Measurements from ENCODE around the gene ZNF598. TPM values are rescaled to one million over a fixed set of nuclear protein-coding genes. Genes with fewer than 3 reads are reported as not detected.

Gene ZNF598
- total and polyA plus RNA-seq, 2 of the 13 experiments (the other 11 are each of a cell fraction or from before 2014, with no cell fraction given), result 13.5 to 14.2 TPM

GRCh38 chr16:2009791-2010510 is at the start of gene ZNF598 (continued):
- TF ChIP-seq ZBTB34 (CRISPR knock-in tag; IDR thresholded peaks at IDR 0.05) (no peak), ZFP1 (CRISPR knock-in tag; IDR thresholded peaks at IDR 0.05) (no peak), GATAD2A (CRISPR knock-in tag; IDR thresholded peaks at IDR 0.05) (peak; percentile 46; the same call in 1 of the 2 replicates), ZMAT3 (CRISPR knock-in tag; conservative IDR thresholded peaks at IDR 0.05) (0 out of 2 replicates have a peak, but pooled peaks have one; percentile 35), ZNF10 (CRISPR knock-in tag; IDR thresholded peaks at IDR 0.05; ENCODE audit: borderline replicate concordance, low read depth) (no peak), ZNF589 (CRISPR knock-in tag; conservative IDR thresholded peaks at IDR 0.05) (peak; percentile 79; the same call in 1 of the 2 replicates), ZGPAT (CRISPR knock-in tag; IDR thresholded peaks at IDR 0.05) (peak; percentile 84), FOXA1 (IDR thresholded peaks at IDR 0.05) (no peak), FOXA1 (CRISPR knock-in tag; IDR thresholded peaks at IDR 0.05) (no peak), SP4 (CRISPR knock-in tag; IDR thresholded peaks at IDR 0.05) (peak; percentile 68; the same call in 1 of the 2 replicates), YEATS2 (CRISPR knock-in tag; IDR thresholded peaks at IDR 0.05; ENCODE audit: borderline replicate concordance) (peak; percentile 83), ZBTB21 (CRISPR knock-in tag; IDR thresholded peaks at IDR 0.05) (no peak), FOXK1 (CRISPR knock-in tag; IDR thresholded peaks at IDR 0.05; ENCODE audit: borderline replicate concordance, low read depth) (peak; percentile 11; the same call in 1 of the 2 replicates), ZNF788 (CRISPR knock-in tag; IDR thresholded peaks at IDR 0.05; ENCODE audit: borderline replicate concordance) (no peak; the same call in 1 of the 2 replicates), ZNF841 (CRISPR knock-in tag; IDR thresholded peaks at IDR 0.05; ENCODE audit: borderline replicate concordance) (no peak; the same call in 1 of the 2 replicates), SP5 (CRISPR knock-in tag; IDR thresholded peaks at IDR 0.05; ENCODE audit: borderline replicate concordance, low read depth) (peak; percentile 34; the same call in 1 of the 2 replicates)
- TF ChIP-seq, protein P1, sequence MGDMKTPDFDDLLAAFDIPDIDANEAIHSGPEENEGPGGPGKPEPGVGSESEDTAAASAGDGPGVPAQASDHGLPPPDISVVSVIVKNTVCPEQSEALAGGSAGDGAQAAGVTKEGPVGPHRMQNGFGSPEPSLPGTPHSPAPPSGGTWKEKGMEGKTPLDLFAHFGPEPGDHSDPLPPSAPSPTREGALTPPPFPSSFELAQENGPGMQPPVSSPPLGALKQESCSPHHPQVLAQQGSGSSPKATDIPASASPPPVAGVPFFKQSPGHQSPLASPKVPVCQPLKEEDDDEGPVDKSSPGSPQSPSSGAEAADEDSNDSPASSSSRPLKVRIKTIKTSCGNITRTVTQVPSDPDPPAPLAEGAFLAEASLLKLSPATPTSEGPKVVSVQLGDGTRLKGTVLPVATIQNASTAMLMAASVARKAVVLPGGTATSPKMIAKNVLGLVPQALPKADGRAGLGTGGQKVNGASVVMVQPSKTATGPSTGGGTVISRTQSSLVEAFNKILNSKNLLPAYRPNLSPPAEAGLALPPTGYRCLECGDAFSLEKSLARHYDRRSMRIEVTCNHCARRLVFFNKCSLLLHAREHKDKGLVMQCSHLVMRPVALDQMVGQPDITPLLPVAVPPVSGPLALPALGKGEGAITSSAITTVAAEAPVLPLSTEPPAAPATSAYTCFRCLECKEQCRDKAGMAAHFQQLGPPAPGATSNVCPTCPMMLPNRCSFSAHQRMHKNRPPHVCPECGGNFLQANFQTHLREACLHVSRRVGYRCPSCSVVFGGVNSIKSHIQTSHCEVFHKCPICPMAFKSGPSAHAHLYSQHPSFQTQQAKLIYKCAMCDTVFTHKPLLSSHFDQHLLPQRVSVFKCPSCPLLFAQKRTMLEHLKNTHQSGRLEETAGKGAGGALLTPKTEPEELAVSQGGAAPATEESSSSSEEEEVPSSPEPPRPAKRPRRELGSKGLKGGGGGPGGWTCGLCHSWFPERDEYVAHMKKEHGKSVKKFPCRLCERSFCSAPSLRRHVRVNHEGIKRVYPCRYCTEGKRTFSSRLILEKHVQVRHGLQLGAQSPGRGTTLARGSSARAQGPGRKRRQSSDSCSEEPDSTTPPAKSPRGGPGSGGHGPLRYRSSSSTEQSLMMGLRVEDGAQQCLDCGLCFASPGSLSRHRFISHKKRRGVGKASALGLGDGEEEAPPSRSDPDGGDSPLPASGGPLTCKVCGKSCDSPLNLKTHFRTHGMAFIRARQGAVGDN (CRISPR knock-in tag; IDR thresholded peaks at IDR 0.05), result peak; percentile 95
- TF ChIP-seq, protein P2, sequence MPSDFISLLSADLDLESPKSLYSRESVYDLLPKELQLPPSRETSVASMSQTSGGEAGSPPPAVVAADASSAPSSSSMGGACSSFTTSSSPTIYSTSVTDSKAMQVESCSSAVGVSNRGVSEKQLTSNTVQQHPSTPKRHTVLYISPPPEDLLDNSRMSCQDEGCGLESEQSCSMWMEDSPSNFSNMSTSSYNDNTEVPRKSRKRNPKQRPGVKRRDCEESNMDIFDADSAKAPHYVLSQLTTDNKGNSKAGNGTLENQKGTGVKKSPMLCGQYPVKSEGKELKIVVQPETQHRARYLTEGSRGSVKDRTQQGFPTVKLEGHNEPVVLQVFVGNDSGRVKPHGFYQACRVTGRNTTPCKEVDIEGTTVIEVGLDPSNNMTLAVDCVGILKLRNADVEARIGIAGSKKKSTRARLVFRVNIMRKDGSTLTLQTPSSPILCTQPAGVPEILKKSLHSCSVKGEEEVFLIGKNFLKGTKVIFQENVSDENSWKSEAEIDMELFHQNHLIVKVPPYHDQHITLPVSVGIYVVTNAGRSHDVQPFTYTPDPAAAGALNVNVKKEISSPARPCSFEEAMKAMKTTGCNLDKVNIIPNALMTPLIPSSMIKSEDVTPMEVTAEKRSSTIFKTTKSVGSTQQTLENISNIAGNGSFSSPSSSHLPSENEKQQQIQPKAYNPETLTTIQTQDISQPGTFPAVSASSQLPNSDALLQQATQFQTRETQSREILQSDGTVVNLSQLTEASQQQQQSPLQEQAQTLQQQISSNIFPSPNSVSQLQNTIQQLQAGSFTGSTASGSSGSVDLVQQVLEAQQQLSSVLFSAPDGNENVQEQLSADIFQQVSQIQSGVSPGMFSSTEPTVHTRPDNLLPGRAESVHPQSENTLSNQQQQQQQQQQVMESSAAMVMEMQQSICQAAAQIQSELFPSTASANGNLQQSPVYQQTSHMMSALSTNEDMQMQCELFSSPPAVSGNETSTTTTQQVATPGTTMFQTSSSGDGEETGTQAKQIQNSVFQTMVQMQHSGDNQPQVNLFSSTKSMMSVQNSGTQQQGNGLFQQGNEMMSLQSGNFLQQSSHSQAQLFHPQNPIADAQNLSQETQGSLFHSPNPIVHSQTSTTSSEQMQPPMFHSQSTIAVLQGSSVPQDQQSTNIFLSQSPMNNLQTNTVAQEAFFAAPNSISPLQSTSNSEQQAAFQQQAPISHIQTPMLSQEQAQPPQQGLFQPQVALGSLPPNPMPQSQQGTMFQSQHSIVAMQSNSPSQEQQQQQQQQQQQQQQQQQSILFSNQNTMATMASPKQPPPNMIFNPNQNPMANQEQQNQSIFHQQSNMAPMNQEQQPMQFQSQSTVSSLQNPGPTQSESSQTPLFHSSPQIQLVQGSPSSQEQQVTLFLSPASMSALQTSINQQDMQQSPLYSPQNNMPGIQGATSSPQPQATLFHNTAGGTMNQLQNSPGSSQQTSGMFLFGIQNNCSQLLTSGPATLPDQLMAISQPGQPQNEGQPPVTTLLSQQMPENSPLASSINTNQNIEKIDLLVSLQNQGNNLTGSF (CRISPR knock-in tag; IDR thresholded peaks at IDR 0.05), result no peak

Data from HepG2 (cell line).